ENCODE data around the gene CX3CR1.

GRCh38 chr3:39289107-39289506 lies 9.3 kb upstream of the CX3CR1 start:
- TF ChIP-seq CTCF (IDR thresholded peaks at IDR 0.05; ENCODE audit: low read depth, low read length, poor library complexity, severe bottlenecking) (no peak), EZH2phosphoT487 (IDR thresholded peaks at IDR 0.05; ENCODE audit: borderline replicate concordance, low read length) (no peak)
